ENCODE data around the gene LRSAM1. TPM values are rescaled to one million over a fixed set of nuclear protein-coding genes. Genes with fewer than 3 reads are reported as not detected.

Gene LRSAM1
- total RNA-seq, 1 experiment from 2014 or later: 18.5 TPM

DNA sequence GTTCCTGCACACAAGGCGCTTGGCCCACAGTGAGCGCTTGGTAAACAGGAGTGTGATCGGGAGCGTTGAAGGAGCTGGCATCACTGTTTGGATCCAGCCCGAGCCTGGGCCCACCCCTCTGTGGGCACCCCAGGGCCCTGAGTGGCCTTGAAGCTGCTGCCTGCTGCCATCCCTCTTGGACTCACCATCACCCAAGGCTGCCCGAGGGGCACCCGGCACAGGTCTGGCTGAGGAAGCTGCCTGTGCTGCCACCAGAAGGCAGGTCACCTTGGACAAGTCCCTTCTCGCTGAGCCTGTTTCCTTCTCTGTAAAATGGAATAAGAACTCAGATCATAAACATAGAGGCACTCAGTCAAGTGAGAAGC, 53.6 kb downstream of the LRSAM1 start:
- Histone ChIP-seq H3K4me3 (ENCODE audit: insufficient read depth, low read depth, low read length) (no peak overlapping the region), H3K36me3 (replicated peaks; ENCODE audit: control insufficient read depth, insufficient read depth, low read length) (no peaks in the 10 kb centered on the region; the same call in none of the 2 replicates)
- DNase-seq: no peak

DNA sequence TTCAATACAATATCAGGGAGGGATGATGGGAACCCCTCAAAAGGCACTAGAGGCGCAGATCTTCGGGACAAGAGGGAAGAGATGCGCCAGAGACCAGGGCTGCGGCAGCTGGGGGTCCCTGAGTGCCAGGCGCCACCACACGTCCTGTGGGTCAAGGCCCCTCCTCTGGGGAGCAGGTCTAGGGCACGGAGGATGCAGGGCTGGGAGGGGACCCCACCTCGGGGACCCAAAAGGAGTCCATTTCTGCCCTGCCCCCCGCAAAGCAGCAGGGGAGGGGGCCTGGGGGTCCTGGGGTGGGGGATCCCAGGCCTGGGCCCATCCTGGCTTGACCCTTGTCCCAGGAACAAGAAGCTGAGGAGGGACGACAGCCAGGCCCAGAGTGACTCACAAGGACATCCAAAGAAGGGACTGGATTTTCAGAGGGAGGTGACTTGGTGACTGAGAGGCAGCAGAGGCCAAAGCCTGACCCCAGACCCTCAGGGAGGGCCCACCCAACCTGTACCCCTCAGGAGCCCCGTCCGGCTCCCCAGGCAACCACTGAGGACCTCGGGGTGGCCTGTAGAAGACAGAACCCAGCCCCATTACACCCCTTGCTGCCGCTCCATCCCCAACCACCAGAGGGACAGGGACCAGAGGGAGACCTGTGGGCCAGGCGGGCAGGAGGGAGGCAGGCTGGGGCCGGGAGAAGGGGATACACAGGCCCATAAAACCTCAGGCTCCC, 54.2 kb downstream of the LRSAM1 start:
- peak; percentile 93 for DNase-seq
- Histone ChIP-seq H3K36me3 (replicated peaks; ENCODE audit: control insufficient read depth, insufficient read depth, low read length) (no peaks in the 10 kb centered on the region; the same call in none of the 2 replicates), H3K27me3 (ENCODE audit: control insufficient read depth, insufficient read depth, low read length) (no peaks in the 10 kb centered on the region), H3K4me3 (ENCODE audit: insufficient read depth, low read depth, low read length) (no peak overlapping the region)

More for the DNA sequence above, 53.6 kb downstream of the LRSAM1 start:
- H3K27me3 ChIP-seq (ENCODE audit: control insufficient read depth, insufficient read depth, low read length): no peaks in the 10 kb centered on the region

- DNase-seq: no peak
- Histone ChIP-seq H3K36me3 (replicated peaks; ENCODE audit: control insufficient read depth, insufficient read depth, low read length) (no peaks in the 10 kb centered on the region; the same call in none of the 2 replicates), H3K27me3 (ENCODE audit: control insufficient read depth, insufficient read depth, low read length) (no peaks in the 10 kb centered on the region), H3K4me3 (ENCODE audit: insufficient read depth, low read depth, low read length) (no peak overlapping the region)
Observed at GRCh38 chr9:127506117-127506813, 55.0 kb downstream of the LRSAM1 start.

- no peaks in the 10 kb centered on the region; the same call in none of the 2 replicates for H3K36me3 ChIP-seq (replicated peaks; ENCODE audit: control insufficient read depth, insufficient read depth, low read length)
- no peaks in the 10 kb centered on the region for H3K27me3 ChIP-seq (ENCODE audit: control insufficient read depth, insufficient read depth, low read length)
- no peak overlapping the region for H3K4me3 ChIP-seq (ENCODE audit: insufficient read depth, low read depth, low read length)
- no peak for DNase-seq
Observed at GRCh38 chr9:127506814-127507750, 55.8 kb downstream of the LRSAM1 start.

GRCh38 chr9:127507751-127508648, 56.7 kb downstream of the LRSAM1 start:
- DNase-seq: no peak
- H3K27me3 ChIP-seq (ENCODE audit: control insufficient read depth, insufficient read depth, low read length): no peaks in the 10 kb centered on the region
- no peak overlapping the region for H3K4me3 ChIP-seq (ENCODE audit: insufficient read depth, low read depth, low read length)
- H3K36me3 ChIP-seq (replicated peaks; ENCODE audit: control insufficient read depth, insufficient read depth, low read length): no peaks in the 10 kb centered on the region; the same call in none of the 2 replicates

DNA sequence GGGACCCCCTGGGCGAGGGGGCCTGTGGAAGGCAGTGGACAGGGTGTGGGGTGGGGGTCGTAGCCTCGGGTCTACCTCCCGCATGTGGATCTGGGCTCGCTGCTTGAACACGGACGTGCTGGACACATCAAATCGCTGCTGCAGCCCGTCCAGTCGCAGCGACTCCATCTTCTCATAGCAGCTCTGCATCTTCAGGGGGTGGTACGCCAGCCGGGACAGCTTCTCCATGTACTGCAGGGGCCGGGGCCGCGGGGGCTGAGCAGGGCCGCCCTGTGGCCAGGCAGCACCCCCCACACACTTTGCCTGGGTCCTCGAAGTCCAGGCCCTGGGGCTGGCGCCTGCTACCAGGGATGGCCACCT, 57.6 kb downstream of the LRSAM1 start:
- Histone ChIP-seq H3K27me3 (ENCODE audit: control insufficient read depth, insufficient read depth, low read length) (no peaks in the 10 kb centered on the region), H3K4me3 (ENCODE audit: insufficient read depth, low read depth, low read length) (no peak overlapping the region), H3K36me3 (replicated peaks; ENCODE audit: control insufficient read depth, insufficient read depth, low read length) (no peaks in the 10 kb centered on the region; the same call in none of the 2 replicates)
- no peak for DNase-seq

DNA sequence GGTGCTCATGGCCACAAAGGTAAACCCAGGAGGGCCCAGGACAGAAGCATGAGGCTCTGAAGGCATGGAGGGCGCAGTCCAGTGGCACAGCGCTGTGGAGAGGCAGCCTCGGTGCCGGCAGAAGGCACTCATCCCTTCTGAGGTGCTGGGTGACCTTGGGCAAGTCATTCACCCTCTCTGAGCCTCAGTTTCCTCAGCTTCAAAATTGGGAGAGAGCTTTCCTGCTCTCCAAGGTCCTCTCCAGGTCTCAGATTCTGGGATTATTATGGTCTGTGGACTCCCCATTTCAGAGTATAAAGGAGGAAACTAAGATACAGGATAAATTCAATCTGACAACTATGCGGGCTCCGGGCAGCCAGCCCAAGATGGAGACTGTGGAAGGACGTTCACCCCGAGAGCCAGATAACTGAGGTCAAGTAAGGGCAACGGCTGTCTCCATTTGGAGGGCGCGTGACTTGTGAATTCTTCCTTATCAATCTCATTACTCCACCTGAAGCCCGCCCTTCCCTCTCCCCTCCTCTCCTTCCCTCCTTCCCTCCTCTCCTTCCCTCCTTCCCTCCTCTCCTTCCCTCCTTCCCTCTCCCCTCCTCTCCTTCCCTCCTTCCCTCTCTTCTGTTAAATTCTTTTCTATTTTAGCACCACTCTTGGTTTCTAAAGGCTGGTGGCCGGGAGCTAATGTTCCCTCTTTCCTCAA, 58.1 kb downstream of the LRSAM1 start:
- Histone ChIP-seq H3K27me3 (ENCODE audit: control insufficient read depth, insufficient read depth, low read length) (no peaks in the 10 kb centered on the region), H3K4me3 (ENCODE audit: insufficient read depth, low read depth, low read length) (no peak overlapping the region), H3K36me3 (replicated peaks; ENCODE audit: control insufficient read depth, insufficient read depth, low read length) (no peaks in the 10 kb centered on the region; the same call in none of the 2 replicates)
- DNase-seq: no peak

DNA sequence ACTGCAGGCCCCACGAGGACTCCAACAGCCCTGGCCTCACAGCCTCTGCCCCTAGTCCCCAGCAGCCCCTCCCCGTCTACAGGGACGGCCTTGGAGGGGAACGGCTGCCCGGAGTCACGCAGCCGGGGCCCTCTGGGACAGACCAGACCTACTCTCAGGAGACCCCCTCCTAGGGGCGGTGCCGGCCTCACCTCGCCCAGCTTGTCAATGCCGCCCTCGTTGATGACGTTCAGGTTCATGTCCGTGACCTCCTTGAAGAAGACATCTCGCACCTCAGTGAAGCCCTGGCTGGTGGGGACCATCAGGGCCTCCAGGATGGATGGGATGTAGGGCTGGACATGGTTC, 58.6 kb downstream of the LRSAM1 start:
- no peaks in the 10 kb centered on the region for H3K27me3 ChIP-seq (ENCODE audit: control insufficient read depth, insufficient read depth, low read length)
- peaks cover 1% of the 10 kb centered on the region for H3K36me3 ChIP-seq (replicated peaks; ENCODE audit: control insufficient read depth, insufficient read depth, low read length)
- DNase-seq: no peak
- H3K4me3 ChIP-seq (ENCODE audit: insufficient read depth, low read depth, low read length): no peak overlapping the region

GRCh38 chr9:127514468-127514867, 63.2 kb downstream of the LRSAM1 start:
- no peak overlapping the region for H3K4me3 ChIP-seq (ENCODE audit: insufficient read depth, low read depth, low read length)
- no peak for DNase-seq
- no peaks in the 10 kb centered on the region for H3K27me3 ChIP-seq (ENCODE audit: control insufficient read depth, insufficient read depth, low read length)
- peaks cover 8% of the 10 kb centered on the region for H3K36me3 ChIP-seq (replicated peaks; ENCODE audit: control insufficient read depth, insufficient read depth, low read length)

DNA sequence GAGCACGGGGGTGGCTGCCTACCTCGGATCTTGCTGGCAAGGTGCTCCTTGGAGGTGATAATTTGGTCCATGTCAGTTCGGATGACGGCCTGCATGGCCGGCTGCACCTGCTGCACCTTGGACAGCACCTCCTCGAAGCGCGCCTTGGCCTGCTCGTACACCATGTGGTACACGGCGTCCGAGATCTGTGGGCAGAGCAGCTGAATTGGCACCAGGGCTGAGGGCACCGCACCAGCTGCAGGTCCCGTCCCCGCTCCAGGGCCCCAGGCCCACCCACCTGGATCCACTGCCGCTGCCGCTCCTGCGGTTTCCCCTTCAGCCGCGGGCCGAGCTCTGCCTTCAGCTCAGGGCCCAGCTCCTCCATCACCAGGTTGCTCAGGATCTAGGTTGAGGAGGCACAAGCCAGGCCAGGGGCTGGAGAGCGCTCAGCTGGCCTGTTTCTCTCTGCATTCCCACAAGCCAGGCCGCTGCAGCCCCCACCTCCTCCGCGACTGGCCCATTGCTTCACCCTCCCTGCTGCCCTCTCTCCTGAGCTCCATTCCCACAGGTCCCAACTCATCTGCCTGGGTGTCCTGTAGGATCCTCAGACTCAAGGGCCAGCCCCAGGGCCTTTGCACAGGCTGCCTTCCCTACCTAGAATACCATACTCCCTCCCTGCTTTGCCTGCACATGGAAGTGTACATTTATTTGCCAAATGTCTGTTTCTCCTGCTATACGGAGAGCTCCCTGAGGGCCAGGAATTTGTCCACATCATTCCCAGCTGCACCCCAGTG, 65.7 kb downstream of the LRSAM1 start:
- H3K36me3 ChIP-seq (replicated peaks; ENCODE audit: control insufficient read depth, insufficient read depth, low read length): peaks cover 8% of the 10 kb centered on the region
- H3K27me3 ChIP-seq (ENCODE audit: control insufficient read depth, insufficient read depth, low read length): no peaks in the 10 kb centered on the region
- H3K4me3 ChIP-seq (ENCODE audit: insufficient read depth, low read depth, low read length): no peak overlapping the region
- no peak for DNase-seq

DNA sequence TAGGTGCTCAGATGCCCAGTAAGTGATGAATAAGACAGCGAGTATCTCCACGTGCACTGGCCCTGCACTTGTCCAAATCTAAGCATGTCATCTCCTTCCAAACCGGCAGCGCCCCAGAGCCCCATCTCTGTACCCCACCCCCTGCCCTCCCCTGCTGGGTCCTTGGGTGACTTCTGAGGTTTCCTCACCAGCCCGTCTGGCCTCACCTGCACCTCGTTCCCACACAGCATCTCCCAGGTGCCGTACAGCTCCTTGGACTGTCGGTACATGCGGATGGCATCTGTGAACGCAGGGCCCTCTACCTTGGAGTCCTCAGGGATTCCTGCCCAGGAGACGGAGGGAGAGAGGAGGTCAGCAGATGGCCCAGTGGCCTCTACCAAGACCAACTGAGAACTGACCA, 66.3 kb downstream of the LRSAM1 start:
- Histone ChIP-seq H3K4me3 (ENCODE audit: insufficient read depth, low read depth, low read length) (no peak overlapping the region), H3K27me3 (ENCODE audit: control insufficient read depth, insufficient read depth, low read length) (no peaks in the 10 kb centered on the region), H3K36me3 (replicated peaks; ENCODE audit: control insufficient read depth, insufficient read depth, low read length) (peaks cover 9% of the 10 kb centered on the region)
- DNase-seq: no peak

DNA sequence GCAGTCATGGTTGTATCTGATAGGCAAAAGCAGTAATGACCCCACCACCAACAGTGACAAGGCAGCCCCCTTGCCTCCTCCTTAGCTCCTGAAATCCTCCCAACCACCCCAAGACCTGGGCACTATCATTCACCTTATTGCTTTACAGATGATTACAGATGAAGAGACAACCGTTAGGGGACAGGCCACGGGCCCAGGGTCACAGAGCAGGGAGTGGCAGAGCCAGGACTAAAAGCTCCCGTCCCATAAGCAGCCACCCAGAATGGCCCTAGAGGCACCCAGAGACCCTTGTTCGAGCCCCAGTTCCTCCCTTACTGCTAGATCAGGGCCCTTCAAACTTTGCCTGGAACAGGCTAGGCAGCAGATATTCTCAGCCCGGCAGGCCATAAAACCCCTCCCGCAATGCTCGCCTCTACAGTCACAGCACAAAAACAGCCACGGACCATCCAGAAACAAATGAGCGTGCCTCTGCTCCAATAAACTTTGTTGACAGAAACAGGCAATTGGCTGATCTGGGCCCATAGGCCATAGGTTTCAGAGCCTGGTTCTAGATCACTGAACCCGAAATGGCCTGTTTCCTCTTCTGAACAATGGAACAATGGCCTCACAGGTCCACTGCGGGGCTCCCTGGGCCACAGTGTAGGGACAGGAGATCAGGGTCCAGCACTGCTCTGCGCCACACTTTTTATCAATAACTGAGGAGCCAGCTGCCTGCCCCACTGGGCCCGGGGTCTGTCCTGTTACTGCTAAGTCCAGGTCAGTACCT, 67.0 kb downstream of the LRSAM1 start:
- Histone ChIP-seq H3K36me3 (replicated peaks; ENCODE audit: control insufficient read depth, insufficient read depth, low read length) (peaks cover 11% of the 10 kb centered on the region), H3K27me3 (ENCODE audit: control insufficient read depth, insufficient read depth, low read length) (no peaks in the 10 kb centered on the region), H3K4me3 (ENCODE audit: insufficient read depth, low read depth, low read length) (no peak overlapping the region)
- no peak for DNase-seq
